Heart left ventricle (tissue), 13 donors: ENCODE results near the gene MTHFR.

Source experiments
- POLR2A ChIP-seq, 2 donors: fragments of 450-650 bp; IDR thresholded peaks; one replicate each; pipeline ENCODE4 v1.6.1; 2017; ENCODE audit warnings: antibody characterized with exemption in 2 of 2, mild to moderate bottlenecking in 2 of 2, moderate library complexity in 2 of 2
- TF ChIP-seq, protein P1 (sequence below), 12 donors: fragments of 200-600 bp; sonication (generic) in 4 of 12; IDR thresholded peaks; one replicate each; pipeline versions ENCODE4 v1.5.0 to v1.8.0; 2018 to 2022; ENCODE audit warnings: antibody characterized with exemption in 12 of 12, mild to moderate bottlenecking in 5 of 12
- donor health status: ischemic (EF 13 %, LVEDD 7.1; RV severe dilation, severe dysfunction).
- donor health status: DM: no; HTN: yes; CAD: no.
- donor health status: DM: no; HTN: no; CAD: no.
- donor health status: ischemic (EF 25% LVEDD 6.9; RV normal size, moderate dysfunction).
- donor health status: ischemic (EF 25% LVEDD 5.7; RV mildly dilated, moderate dysfunction).
- donor health status: ischemic (EF 35%, LVEDD 5.7; RV mildly dilated, moderate dysfunction).
- donor health status: nonischemic (EF 11% LVEDD 7.7; RV severe dilation, severe dysfunction).
- donor health status: DM: yes; HTN: yes; CAD: no.
- donor health status: PGD.
- donor health status: ischemic (EF 29% LVEDD 5.4; RV normal size, mild dysfunction).
- donor health status: nonischemic (EF 23%, LVEDD 6.1; RV moderate dilation, normal function).

DNA sequence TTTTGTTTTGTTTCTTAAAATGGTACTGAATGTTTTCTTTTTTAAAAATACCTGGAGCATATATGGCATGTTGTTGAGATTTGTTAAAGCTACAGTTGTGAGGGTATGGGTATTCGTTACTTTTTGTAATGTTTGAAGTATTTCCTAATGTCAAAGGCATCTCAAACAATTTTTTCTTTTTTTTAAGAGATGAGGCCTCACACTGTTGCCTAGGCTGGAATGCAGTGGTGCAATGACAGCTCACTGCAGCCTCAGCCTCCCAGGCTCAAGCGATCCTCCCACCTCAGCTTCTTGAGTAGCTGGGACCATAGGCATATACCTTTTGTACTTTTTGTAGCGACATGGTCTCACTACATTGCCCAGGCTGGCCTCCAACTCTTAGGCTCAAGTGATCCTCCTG is 16.3 kb upstream of the MTHFR start:
- TF ChIP-seq, protein P1, sequence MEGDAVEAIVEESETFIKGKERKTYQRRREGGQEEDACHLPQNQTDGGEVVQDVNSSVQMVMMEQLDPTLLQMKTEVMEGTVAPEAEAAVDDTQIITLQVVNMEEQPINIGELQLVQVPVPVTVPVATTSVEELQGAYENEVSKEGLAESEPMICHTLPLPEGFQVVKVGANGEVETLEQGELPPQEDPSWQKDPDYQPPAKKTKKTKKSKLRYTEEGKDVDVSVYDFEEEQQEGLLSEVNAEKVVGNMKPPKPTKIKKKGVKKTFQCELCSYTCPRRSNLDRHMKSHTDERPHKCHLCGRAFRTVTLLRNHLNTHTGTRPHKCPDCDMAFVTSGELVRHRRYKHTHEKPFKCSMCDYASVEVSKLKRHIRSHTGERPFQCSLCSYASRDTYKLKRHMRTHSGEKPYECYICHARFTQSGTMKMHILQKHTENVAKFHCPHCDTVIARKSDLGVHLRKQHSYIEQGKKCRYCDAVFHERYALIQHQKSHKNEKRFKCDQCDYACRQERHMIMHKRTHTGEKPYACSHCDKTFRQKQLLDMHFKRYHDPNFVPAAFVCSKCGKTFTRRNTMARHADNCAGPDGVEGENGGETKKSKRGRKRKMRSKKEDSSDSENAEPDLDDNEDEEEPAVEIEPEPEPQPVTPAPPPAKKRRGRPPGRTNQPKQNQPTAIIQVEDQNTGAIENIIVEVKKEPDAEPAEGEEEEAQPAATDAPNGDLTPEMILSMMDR (IDR thresholded peaks at IDR 0.05) = no peak
- TF ChIP-seq POLR2A (IDR thresholded peaks at IDR 0.05) = no peak
